BJ (cell line): ENCODE data around the gene PPP1R10. TPM values are rescaled to one million over a fixed set of nuclear protein-coding genes. Genes with fewer than 3 reads are reported as not detected.

Source experiments
- CTCF ChIA-PET: fragments of 350-600 bp; formaldehyde crosslinking; extraction: SDS; loops from one replicate; lab custom pipeline; 2021; ENCODE audit warnings: antibody characterized with exemption, inconsistent platforms; lab: Yijun Ruan, JAX
- POLR2A ChIA-PET: fragments of 300-600 bp; sonication (Branson Sonifier 250); formaldehyde crosslinking; extraction: SDS; loops from one replicate; lab custom pipeline; 2021; ENCODE audit warnings: antibody characterized with exemption; lab: Charles Lee
- DNase-seq: peaks from one replicate; pipeline ENCODE4 v3.0.0-alpha.2; 2011; ENCODE audit warnings: low read depth
- H3K27me3 ChIP-seq: 2 replicates; pipeline ENCODE4 v1.6.0; 2011; ENCODE audit warnings: low read length; ENCODE audit not compliant: control insufficient read depth, insufficient read depth
- H3K36me3 ChIP-seq: 2 replicates; pipeline ENCODE4 v1.5.1; 2011; ENCODE audit warnings: low read length; ENCODE audit not compliant: control insufficient read depth, insufficient read depth
- H3K4me3 ChIP-seq: 2 replicates; pipeline ENCODE4 v1.5.1; 2011; ENCODE audit warnings: low read depth, mild to moderate bottlenecking, control low read depth, low read length
- polyA plus RNA-seq: library from polyadenylated mRNA; depleted of rRNA; stranded (reverse); fragments of >200 nt; gene quantifications from 2 replicates; pipeline ENCODE4 v1.2.3, GENCODE V29; 2011; rRNA removed
- small RNA-seq: library from RNA; depleted of rRNA; stranded (forward); fragments of <200 nt; gene quantifications from one replicate; pipeline ENCODE3, GENCODE V24; 2012; ENCODE audit warnings: low replicate concordance, low read depth; ENCODE audit not compliant: insufficient read length
- TF ChIP-seq, protein P1 (sequence below): IDR thresholded peaks from 2 replicates; pipeline ENCODE4 v1.5.1; 2011; ENCODE audit warnings: low read depth, mild to moderate bottlenecking, control low read depth, inconsistent platforms, low read length, moderate library complexity; ENCODE audit not compliant: insufficient read depth

PPP1R10 gene
- polyA plus RNA-seq, 1 experiment, result 32.2 TPM

DNA sequence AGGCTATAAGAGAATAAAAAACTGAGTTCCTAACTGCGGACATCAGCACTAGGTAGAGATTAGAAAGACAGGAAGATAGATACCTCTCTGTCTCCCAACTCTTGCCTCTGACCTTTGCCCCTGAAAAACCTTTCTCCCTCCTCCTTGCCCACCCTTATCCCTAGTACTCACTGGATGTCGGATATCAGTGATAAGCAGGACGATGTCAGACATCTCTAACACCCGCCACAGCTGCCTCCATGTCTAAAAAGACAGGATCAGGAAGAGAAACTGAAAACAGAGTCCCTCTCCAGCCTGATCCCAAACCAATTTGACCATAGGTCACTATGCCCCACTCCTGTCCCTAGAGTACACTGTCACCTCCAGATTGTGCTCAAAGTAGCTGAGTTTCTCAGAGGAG lies 62.6 kb downstream of the PPP1R10 start:
- Histone ChIP-seq H3K27me3 (no peaks in the 10 kb centered on the region), H3K4me3 (no peak overlapping the region), H3K36me3 (peaks cover 19% of the 10 kb centered on the region)
- ChIA-PET POLR2A (no interaction called here), CTCF (interaction anchor here (1.4 to 5.3 kb wide), 6 partner anchors 9 to 73 kb away, joined by 4 to 37 read pairs (median 7); no protein-coding TSS in a partner anchor)
- DNase-seq, result no peak
- TF ChIP-seq, protein P1, sequence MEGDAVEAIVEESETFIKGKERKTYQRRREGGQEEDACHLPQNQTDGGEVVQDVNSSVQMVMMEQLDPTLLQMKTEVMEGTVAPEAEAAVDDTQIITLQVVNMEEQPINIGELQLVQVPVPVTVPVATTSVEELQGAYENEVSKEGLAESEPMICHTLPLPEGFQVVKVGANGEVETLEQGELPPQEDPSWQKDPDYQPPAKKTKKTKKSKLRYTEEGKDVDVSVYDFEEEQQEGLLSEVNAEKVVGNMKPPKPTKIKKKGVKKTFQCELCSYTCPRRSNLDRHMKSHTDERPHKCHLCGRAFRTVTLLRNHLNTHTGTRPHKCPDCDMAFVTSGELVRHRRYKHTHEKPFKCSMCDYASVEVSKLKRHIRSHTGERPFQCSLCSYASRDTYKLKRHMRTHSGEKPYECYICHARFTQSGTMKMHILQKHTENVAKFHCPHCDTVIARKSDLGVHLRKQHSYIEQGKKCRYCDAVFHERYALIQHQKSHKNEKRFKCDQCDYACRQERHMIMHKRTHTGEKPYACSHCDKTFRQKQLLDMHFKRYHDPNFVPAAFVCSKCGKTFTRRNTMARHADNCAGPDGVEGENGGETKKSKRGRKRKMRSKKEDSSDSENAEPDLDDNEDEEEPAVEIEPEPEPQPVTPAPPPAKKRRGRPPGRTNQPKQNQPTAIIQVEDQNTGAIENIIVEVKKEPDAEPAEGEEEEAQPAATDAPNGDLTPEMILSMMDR, result no peak

Small RNA genes lying within 50 kb of the gene (small RNA-seq; reads per million reads assigned to genes)
- gene MIR877, result not detected

Other genes with a start within 250 kb of the PPP1R10 start
- gene HLA-E, start 127.7 kb downstream of the PPP1R10 start, polyA plus RNA-seq, result 211 and 293 TPM in 2 replicates
- gene GNL1, start 60.8 kb downstream of the PPP1R10 start, polyA plus RNA-seq, result 47.4 and 47.6 TPM in 2 replicates
- gene PRR3, start 59.9 kb downstream of the PPP1R10 start, polyA plus RNA-seq, result 15.8 and 16.0 TPM in 2 replicates
- gene ABCF1, start 45.8 kb downstream of the PPP1R10 start, polyA plus RNA-seq, result 30.0 and 37.9 TPM in 2 replicates
- gene MRPS18B, start 597 bp upstream of the PPP1R10 start, polyA plus RNA-seq, result 58.7 and 69.3 TPM in 2 replicates
- gene ATAT1, start 9.6 kb upstream of the PPP1R10 start, polyA plus RNA-seq, result 5.5 and 6.8 TPM in 2 replicates
- gene C6orf136, start 29.9 kb upstream of the PPP1R10 start, polyA plus RNA-seq, result 5.4 and 6.0 TPM in 2 replicates
- gene DHX16, start 55.8 kb upstream of the PPP1R10 start, polyA plus RNA-seq, result 25.1 and 44.5 TPM in 2 replicates
- gene PPP1R18, start 69.4 kb upstream of the PPP1R10 start, polyA plus RNA-seq, result 87.5 and 121 TPM in 2 replicates
- gene NRM, start 73.7 kb upstream of the PPP1R10 start, polyA plus RNA-seq, result 12.6 and 19.7 TPM in 2 replicates
- gene MDC1, start 100.0 kb upstream of the PPP1R10 start, polyA plus RNA-seq, result 5.1 and 7.5 TPM in 2 replicates
- 1,140 and 1,840 TPM in 2 replicates for gene TUBB, start 103.1 kb upstream of the PPP1R10 start, polyA plus RNA-seq
- gene FLOT1, start 125.4 kb upstream of the PPP1R10 start, polyA plus RNA-seq, result 205 and 292 TPM in 2 replicates
- gene IER3, start 127.3 kb upstream of the PPP1R10 start, polyA plus RNA-seq, result 43.7 and 51.7 TPM in 2 replicates